D721Med (cell line): Measurements from ENCODE around the gene MBLAC2.

Source experiments
- DNase-seq: peaks from one replicate; pipeline ENCODE4 v3.0.0; 2011; ENCODE audit warnings: low spot score; ENCODE audit not compliant: insufficient read length
- FAIRE-seq: peaks from 2 replicates; lab custom pipeline; 2011; peaks lifted over from hg19 to GRCh38; lab: Jason Lieb, UNC
- TF ChIP-seq, protein P1 (sequence below): IDR thresholded peaks from 2 replicates; pipeline ENCODE4 v1.5.1; 2012; ENCODE audit warnings: mild to moderate bottlenecking, control low read depth; ENCODE audit not compliant: insufficient read depth; ENCODE audit errors: missing control alignments

The MBLAC2 gene

DNA sequence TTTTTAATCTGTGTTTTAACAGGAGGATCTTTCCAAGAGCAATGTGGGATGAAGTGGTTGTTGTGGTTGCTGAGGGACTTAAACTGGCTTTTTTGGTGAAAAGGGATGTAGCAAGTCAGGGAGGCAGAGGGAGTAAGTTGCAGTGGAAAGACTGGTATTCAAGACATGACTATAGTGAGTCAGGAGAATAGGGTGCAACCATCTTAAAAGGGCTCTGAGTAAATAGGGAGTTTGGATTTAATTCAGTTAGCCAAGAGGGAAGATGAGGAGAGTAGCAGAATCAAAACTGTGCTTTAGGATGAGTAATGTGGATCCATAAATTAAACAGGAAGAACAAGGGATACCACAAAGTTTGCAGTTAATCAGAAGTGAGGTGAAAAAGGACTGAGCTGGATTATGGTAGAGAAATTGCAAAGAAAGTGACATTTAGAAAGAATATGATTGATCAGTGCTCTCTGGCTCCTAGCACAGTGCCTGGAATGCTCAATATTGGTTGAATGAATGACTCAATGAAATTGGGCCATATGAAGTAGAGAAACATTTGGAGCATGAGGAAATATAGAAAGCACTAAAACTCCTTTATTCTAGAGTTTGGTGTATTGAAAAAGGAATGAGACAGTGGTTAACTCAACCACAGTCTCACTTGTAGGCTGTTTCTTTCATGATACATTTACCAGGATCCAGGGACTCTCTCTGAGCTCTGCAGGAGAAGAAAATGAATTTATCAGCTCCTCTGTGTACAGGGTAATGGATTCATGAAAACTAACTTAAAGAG lies 5.2 kb upstream of the MBLAC2 start:
- TF ChIP-seq, protein P1, sequence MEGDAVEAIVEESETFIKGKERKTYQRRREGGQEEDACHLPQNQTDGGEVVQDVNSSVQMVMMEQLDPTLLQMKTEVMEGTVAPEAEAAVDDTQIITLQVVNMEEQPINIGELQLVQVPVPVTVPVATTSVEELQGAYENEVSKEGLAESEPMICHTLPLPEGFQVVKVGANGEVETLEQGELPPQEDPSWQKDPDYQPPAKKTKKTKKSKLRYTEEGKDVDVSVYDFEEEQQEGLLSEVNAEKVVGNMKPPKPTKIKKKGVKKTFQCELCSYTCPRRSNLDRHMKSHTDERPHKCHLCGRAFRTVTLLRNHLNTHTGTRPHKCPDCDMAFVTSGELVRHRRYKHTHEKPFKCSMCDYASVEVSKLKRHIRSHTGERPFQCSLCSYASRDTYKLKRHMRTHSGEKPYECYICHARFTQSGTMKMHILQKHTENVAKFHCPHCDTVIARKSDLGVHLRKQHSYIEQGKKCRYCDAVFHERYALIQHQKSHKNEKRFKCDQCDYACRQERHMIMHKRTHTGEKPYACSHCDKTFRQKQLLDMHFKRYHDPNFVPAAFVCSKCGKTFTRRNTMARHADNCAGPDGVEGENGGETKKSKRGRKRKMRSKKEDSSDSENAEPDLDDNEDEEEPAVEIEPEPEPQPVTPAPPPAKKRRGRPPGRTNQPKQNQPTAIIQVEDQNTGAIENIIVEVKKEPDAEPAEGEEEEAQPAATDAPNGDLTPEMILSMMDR, result no peak
- DNase-seq, result no peak
- FAIRE-seq, result no peak

DNA sequence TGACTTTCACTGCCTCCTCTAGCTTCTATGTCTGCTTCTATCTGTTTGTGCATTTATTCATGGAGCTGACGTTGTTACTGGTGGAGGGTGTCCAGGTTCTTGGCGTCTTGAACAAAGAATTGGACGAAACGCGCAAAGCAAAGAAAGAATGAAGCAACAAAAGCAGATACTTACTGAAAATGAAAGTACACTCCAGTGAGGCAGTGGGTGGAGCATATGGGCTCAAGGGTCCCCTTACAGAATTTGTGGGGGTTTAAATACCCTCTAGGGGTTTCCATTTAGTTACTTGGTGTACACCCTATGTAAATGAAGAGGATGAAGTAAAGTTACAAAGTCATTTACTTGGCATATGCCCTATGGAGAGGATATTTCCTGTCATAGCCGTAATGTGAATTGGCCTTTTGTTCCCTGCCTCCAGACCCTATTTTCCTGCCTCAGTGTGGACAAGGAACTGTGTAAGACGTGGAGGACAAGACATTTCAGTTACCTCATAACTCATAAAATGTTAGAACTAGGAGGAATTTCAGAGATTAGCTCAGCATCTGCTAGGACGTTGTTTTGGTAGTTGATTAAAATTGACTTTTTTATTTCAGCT lies 3.1 kb upstream of the MBLAC2 start:
- no peak for FAIRE-seq

DNA sequence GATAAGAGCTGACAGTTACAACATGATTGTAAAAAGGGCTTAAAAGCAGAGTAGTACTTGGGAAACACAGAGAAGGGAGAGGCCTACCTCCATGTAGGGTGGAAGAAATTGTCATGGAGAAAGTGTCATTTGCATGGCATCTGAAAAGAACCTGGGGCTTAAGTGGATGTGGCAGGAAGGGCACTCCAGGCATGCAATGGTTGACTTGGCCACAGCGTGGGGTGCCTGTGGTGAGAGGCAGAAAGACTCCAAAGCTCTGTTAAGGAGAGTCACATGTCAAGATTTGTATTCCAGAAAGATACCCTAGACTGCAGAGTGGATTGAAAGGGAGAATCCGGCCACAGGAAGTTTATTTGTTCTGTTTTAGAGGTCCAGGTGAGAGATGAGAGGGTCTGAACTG lies 2.5 kb upstream of the MBLAC2 start:
- no peak for FAIRE-seq
- DNase-seq, result no peak

More for the DNA sequence above, 3.1 kb upstream of the MBLAC2 start:
- TF ChIP-seq, protein P1, result no peak
- no peak for DNase-seq

DNA sequence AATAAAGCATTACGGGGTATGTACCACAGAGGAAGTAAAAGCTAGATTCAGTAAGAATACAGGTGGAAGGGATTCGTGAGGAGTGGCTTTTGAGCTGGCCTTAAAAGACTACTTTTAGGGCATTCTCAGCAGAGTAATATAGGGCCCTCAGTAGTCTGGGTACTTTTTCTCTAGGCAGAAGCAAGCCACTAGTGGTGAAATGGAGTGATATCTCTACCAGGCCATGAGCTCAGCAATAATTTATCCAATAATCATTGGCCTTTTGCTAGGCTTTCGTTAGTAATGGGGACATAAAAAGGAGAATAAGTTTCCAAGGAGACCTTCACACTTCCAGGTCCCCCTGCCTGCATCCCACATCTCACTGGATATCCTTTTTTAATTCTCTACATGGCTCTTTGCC lies 1.8 kb upstream of the MBLAC2 start:
- FAIRE-seq, result no peak
- DNase-seq, result no peak
- TF ChIP-seq, protein P1, result no peak

More for the DNA sequence above, 2.5 kb upstream of the MBLAC2 start:
- TF ChIP-seq, protein P1, result no peak

DNA sequence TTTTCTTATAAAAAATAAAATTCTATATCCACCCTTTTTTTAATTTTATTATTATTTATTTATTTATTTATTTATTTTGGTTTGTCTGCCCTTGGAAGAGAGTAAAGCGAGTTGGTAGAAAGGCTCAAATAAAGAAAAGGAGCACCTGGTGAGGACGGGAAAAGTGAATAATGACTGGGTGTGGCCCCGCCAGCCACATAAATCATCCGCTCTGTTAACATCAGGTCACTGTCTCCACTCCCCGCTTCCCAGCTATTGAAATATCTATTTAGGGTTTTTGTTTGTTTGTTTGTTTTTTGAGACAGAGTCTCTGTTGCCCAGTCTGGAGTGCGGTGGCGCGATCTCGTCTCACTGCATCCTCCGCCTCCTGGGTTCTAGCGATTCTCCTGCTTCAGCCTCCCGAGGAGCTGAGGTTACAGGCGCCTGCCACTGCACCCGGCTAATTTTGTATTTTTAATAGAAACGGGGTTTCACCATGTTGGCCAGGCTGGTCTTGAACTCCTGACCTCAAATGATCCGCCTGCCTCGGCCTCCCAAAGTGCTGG lies 937 bp upstream of the MBLAC2 start:
- DNase-seq (no peak), FAIRE-seq (no peak)
- TF ChIP-seq, protein P1, result no peak

DNA sequence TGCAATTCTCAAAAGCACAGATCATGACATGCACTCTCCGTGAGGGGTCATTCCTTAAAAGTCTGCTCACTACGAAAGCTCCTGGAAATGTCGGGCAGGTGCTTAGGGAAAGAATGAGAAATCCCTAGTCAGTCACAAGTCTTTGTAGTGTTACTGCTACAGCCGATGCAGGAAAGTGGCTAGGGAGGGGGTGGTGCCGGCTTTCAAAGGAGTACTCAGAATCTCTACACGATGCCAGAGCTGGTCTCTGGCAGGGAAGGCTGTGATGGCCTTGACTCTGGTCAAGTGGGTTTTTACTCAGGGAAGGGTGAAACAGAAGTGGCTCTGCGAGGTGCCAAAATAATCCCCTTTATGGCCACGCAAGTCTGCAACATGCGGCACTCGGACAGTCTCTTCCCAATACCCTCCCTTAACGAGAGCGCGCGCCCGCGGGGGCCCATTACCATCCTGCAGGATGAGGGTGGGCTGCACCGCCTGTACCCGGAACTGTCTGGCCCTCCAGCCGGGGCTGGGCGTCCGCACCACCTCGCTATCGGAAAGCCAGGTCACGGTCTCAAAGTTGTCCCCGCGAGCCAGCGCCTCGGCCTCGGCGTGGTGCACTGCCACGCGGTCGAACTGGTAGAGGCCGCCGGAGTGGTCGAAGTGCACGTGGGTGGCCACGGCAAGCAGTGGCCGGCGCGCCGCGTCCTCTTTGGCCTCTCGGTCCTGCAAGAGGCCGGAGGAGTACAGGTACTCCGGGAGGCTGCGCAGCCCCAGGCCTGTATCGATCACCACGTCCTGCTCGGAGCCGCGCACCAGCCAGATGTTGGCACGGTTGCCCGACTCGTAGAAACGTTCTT lies 956 bp downstream of the MBLAC2 start:
- TF ChIP-seq, protein P1, result no peak
- FAIRE-seq, result no peak
- DNase-seq, result no peak
